Type B pancreatic cell (in vitro differentiated cells): ENCODE results near the gene NOD1. TPM values are rescaled to one million over a fixed set of nuclear protein-coding genes. Genes with fewer than 3 reads are reported as not detected.
"Not testable (repeated sequence)": the region's sequence is repeated elsewhere in the genome, so short reads cannot be mapped to it uniquely, and the experiment has no call there.

Experiments
- DNase-seq: peaks from one replicate; pipeline ENCODE4 v3.0.0; 2021; ENCODE audit warnings: mixed read lengths; ENCODE audit not compliant: unreplicated experiment; ENCODE audit errors: extremely low spot score
- H3K27ac Mint-ChIP-seq: 2 replicates; pipeline ENCODE4 v1.8.0; 2021; ENCODE audit warnings: mild to moderate bottlenecking, mixed read lengths
- H3K27me3 Mint-ChIP-seq: 2 replicates; pipeline ENCODE4 v1.8.0; 2021; ENCODE audit warnings: mixed read lengths
- H3K36me3 Mint-ChIP-seq: 2 replicates; pipeline ENCODE4 v1.8.0; 2021; ENCODE audit warnings: mixed read lengths
- H3K4me1 Mint-ChIP-seq: one replicate; pipeline ENCODE4 v1.8.0; 2021; ENCODE audit warnings: mixed read lengths; ENCODE audit not compliant: unreplicated experiment
- H3K4me3 Mint-ChIP-seq: 2 replicates; pipeline ENCODE4 v1.8.0; 2021; ENCODE audit warnings: mild to moderate bottlenecking, mixed read lengths
- H3K9me3 Mint-ChIP-seq: 2 replicates; pipeline ENCODE4 v1.8.0; 2021; ENCODE audit warnings: mixed read lengths
- CTCF ChIP-seq: fragments of 200-600 bp; sonication (generic); conservative IDR thresholded peaks from 2 replicates; pipeline ENCODE4 v1.5.0; 2021; ENCODE audit warnings: antibody characterized with exemption, mild to moderate bottlenecking
- total RNA-seq: library from RNA; stranded (reverse); gene quantifications from 2 replicates; pipeline ENCODE4 v1.2.1, GENCODE V29; 2021; ENCODE audit warnings: low replicate concordance

NOD1 gene
- total RNA-seq, 1 donor from 2014 or later, result 10.9 TPM

- Mint-ChIP-seq H3K27me3 (no peaks in the 10 kb centered on the region), H3K36me3 (peaks cover 17% of the 10 kb centered on the region), H3K27ac (no peak overlapping the region), H3K4me1 (peaks cover 5% of the 10 kb centered on the region), H3K9me3 (no peaks in the 10 kb centered on the region), H3K4me3 (no peak overlapping the region)
- no peak for TF ChIP-seq CTCF
- DNase-seq, result no peak
Measured at GRCh38 chr7:30422922-30423321, 55.7 kb downstream of the NOD1 start.

- no peak overlapping the region for H3K4me3 Mint-ChIP-seq
- TF ChIP-seq CTCF, result no peak
- H3K9me3 Mint-ChIP-seq, result no peaks in the 10 kb centered on the region
- peaks cover 15% of the 10 kb centered on the region for H3K36me3 Mint-ChIP-seq
- no peak for DNase-seq
- H3K27ac Mint-ChIP-seq, result no peak overlapping the region
- H3K27me3 Mint-ChIP-seq, result no peaks in the 10 kb centered on the region
- no peaks in the 10 kb centered on the region for H3K4me1 Mint-ChIP-seq
Measured at GRCh38 chr7:30421647-30422196, 56.9 kb downstream of the NOD1 start.

- Mint-ChIP-seq H3K27me3 (no peaks in the 10 kb centered on the region), H3K4me3 (no peak overlapping the region), H3K9me3 (no peaks in the 10 kb centered on the region), H3K4me1 (no peaks in the 10 kb centered on the region), H3K27ac (no peak overlapping the region), H3K36me3 (peaks cover 8% of the 10 kb centered on the region)
- no peak for TF ChIP-seq CTCF
- no peak for DNase-seq
Measured at GRCh38 chr7:30420662-30421061, 57.9 kb downstream of the NOD1 start.

- not testable (repeated sequence) for H3K9me3 Mint-ChIP-seq, H3K4me1 Mint-ChIP-seq, H3K36me3 Mint-ChIP-seq, H3K27ac Mint-ChIP-seq, DNase-seq, H3K4me3 Mint-ChIP-seq, H3K27me3 Mint-ChIP-seq
Measured at GRCh38 chr7:30420080-30420479, 58.5 kb downstream of the NOD1 start.

- H3K36me3 Mint-ChIP-seq, result peaks cover 9% of the 10 kb centered on the region
- DNase-seq, result no peak
- no peak overlapping the region for H3K4me3 Mint-ChIP-seq
Measured at GRCh38 chr7:30413864-30414263, 64.7 kb downstream of the NOD1 start.

More at GRCh38 chr7:30413864-30414263, 64.7 kb downstream of the NOD1 start:
- H3K4me1 Mint-ChIP-seq, result no peaks in the 10 kb centered on the region
- no peak for TF ChIP-seq CTCF
- no peaks in the 10 kb centered on the region for H3K9me3 Mint-ChIP-seq
- H3K27ac Mint-ChIP-seq, result no peak overlapping the region
- H3K27me3 Mint-ChIP-seq, result no peaks in the 10 kb centered on the region
